C4-2B (cell line): ENCODE data around the gene RETREG2.

Experiments
- CTCF ChIP-seq: fragments of 450-650 bp; conservative IDR thresholded peaks from 2 replicates; pipeline ENCODE4 v1.5.1; 2017; ENCODE audit warnings: mild to moderate bottlenecking
- ZFX ChIP-seq: fragments of 450-650 bp; IDR thresholded peaks from 2 replicates; pipeline ENCODE4 v1.6.1; 2017

GRCh38 chr2:219131744-219132143 lies 46.3 kb upstream of the RETREG2 start:
- TF ChIP-seq CTCF (no peak), ZFX (no peak)
